GM19193 (cell line): ENCODE data around the gene HNRNPC.

Source experiments
- POLR2A ChIP-seq: IDR thresholded peaks from 4 replicates; pipeline ENCODE4 v1.6.1; 2011; ENCODE audit not compliant: insufficient read depth, insufficient read length; ENCODE audit errors: extremely low read depth

HNRNPC gene

DNA sequence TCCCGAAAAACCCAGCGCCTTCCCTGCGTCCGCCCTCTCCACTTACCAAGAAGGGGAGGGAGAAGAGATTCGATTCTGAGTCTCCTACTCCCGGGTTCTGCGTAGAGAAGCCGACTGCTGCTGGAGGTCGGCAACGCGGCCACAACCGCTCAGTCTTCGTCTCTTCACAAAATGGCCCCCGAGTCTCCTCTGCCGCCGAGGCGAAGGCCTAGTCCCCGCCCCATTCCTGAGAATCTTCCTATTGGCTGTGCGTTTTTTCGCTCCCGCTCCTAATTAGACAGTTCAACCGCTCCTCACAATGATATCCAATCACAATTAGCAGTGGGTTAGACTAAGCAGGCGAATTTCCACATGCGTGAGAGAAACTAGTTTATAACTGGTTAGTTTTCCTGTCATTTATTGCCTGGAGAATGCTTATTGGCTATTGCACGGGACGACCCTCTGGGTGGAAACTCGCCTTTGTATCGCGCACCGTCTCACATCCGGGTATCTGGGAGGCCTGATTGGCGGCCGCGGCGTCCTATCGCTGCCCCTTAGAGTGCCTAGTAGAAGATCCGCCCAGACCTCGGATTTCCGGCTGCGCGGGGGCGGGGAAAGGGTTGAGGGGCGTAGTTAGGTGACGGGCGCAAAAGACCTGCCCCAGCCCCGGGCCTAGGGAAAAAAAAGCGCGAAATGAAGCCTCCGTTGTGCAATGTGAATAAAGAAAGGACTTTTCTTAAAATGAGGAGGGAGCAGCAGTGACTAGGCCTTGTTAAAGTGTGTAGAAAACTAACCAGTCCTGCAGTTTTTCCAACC is at the start of gene HNRNPC:
TSS of gene HNRNPC (minus strand) at position 191 of the 795 bp plus-strand sequence. CDS start 35,249 bp downstream, outside the sequence.
- peak; percentile 98 for TF ChIP-seq POLR2A

DNA sequence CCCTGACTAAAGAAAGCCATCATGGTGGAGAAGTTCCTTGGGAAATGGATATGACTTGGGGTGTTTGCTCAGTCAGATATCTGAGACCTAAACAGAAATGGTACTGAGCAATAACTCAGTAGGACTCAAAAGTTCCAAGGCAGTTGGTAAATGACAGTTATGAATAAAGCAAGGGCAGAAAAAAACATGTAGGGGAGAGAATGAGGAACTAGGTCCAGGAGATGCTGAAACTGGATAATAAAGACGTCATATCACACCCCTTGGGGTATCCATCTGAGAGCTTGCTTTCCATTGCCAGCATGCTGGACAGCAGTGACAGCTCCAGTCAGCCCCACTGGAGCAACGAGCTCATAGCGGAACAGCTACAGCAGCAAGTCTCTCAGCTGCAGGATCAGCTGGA is 48.2 kb upstream of the HNRNPC start:
- TF ChIP-seq POLR2A: no peak

DNA sequence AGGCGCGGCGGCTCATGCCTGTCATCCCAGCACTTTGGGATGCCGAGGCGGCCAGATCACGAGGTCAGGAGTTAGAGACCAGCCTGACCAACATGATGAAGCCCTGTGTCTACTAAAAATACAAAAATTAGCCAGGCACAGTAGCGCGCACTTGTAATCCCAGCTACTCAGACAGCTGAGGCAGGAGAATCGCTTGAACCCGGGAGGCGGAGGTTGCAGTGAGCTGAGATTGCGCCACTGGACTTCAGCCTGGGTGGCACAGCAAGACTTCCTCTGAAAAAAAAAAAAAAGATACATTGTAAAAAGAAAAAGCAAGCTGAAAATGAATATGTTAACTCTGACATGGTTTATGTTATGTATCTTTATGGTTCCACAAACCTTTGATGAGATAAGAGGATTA is 44.3 kb upstream of the HNRNPC start:
- no peak for TF ChIP-seq POLR2A

DNA sequence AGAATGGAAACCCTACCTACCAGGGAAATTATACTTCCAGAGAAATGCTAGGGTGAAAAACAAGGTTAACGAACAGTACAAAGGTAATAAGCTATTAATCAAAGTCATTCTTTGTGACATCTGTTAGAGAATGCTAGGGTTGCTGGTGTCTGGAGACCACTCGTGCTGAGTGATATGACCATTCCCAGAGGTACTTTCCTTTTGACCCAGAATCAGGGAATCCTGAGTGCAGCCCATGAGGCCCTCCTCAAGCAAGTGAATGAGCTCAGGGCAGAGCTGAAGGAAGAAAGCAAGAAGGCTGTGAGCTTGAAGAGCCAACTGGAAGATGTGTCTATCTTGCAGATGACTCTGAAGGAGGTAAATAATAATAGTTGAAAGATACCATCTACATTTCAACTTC is 42.4 kb upstream of the HNRNPC start:
- TF ChIP-seq POLR2A: no peak

DNA sequence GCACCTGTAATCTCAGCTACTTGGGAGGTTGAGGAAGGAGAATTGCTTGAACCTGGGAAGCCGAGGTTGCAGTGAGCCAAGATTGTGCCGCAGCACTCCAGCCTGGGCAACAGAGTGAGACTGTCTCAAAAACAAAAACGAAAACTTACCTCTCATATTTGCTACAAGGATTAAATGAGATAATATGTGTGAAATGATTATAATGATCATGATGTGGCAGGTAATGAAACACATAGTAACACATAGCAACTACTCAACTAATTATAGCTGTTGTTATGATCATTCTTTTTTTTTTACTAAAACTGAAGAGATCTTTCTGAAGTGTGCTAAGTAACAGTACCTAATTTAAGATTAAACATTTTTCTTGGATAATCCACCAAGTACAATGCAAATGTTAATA is 40.7 kb upstream of the HNRNPC start:
- TF ChIP-seq POLR2A: no peak

DNA sequence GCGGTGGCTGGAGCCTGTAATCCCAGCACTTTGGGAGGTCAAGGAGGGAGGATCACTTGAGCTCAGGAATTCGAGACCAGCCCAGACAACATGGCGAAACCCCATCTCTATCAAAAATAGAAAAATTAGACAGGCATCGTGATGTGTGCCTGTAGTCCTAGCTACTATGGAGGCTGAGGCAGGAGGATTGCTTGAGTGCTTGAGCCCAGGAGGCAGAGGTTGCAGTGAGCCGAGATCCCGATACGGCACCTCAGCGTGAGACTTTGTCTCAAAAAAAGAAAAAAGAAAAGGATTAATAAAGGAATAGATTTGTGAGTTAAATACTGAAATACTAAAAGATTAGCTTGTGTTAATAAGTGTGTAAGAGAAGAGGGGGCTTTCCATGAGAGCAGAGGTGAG is 40.0 kb upstream of the HNRNPC start:
- TF ChIP-seq POLR2A: no peak

DNA sequence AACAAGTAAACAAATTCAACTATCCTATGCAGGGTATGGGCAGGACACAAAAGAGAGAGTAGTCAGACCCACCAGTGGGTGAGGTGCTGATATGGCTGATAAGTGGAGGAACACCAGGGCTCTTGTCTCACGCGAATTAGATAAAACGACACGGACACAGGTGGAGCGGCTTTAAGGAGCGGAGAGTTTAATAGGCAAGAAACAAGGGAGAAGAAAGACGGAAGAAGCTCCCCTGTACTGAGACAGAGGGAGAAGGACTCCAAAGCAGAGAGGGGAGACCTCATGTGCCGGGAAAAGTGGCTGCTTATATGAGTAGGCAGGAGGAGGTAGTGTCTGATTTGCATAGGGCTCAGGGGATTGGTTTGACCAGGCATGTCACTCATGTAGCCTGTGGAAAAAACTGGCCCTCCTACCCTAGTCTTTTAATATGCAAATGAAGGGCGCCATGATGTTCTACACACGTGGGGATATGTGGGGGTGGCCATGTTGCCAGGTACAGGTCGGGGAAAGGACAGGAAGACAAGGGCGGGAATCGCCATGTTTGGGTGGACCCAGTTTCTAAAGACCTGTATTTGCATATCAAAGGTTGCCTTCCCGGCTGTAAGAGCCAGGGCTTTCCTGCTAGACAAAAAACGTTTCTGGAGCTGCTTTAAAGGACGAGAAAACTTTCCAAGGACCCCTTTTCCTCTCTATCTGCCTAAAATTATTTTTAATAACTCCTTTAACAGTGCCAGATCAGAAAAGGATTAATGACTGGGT is 39.4 kb upstream of the HNRNPC start:
- TF ChIP-seq POLR2A: peak; percentile 64

DNA sequence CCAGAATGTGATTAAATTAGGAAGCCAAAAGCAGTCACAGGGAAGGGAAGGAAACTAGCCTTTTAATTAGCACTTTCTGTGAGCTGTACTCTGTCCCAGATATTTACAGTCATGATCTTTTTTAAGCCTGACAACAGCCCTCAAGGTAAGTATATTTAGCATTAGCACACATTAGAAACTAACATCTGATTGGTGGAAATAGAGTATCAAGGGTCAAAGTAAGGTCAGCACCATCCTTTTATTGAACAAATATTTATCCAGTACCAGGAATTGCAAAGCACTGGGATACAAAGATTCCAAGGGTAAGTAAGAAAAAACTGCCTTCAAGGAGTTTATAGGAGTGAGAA is 38.9 kb upstream of the HNRNPC start:
- TF ChIP-seq POLR2A: no peak

DNA sequence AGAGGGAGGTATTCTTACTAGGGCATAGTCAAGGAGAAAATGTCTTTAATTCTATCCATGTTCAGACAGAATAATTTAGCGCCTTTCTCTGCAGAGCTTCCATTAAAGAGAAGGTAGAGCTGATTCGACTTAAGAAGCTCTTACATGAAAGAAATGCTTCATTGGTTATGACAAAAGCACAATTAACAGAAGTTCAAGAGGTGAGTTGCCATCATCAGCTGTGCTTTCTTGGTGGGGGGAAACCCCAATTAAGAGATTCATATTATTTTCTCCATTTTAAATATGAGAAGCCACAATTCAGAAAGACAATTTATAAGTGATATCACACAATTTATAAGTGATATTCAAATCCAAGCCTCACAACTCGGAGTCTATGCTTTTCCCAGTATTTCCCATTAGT is 38.4 kb upstream of the HNRNPC start:
- no peak for TF ChIP-seq POLR2A

DNA sequence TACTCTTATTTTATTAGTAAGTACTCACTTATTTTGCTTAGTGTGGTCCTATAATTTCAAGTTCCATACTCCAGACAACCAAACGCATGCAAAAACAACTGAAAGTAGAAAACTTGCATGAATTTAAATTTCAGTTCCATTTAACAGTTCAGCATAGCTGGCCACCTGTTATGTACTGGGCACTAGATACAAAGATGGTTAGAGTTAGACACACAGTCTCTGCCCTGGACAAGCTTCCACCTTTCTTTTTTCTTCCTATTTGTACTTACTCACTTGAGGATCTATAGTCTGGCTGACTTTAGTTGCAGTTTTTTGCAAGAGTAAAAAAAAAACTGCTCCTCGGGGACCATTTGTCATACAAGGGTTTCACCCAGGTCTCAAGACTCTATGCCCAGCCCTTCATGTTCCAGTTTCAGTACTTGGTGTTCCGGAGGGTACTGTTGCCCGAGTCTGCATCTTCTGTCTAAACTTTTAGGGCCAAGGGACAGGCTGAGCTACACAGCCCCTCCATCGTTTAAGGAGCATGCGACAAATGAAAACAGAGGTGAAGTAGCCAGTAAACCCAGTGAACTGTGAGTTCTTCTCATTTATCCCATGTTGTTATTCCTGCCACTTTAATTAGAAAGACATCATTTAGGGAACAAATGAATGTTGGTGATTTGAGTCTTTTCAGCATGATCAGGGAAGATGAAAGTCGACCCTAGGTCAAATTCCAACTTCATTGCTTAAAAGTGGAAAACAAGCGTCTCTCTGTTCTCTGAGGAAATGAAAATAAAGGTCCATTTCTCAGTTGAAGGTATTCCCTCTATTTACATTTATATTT is 33.0 kb upstream of the HNRNPC start:
- TF ChIP-seq POLR2A: no peak

DNA sequence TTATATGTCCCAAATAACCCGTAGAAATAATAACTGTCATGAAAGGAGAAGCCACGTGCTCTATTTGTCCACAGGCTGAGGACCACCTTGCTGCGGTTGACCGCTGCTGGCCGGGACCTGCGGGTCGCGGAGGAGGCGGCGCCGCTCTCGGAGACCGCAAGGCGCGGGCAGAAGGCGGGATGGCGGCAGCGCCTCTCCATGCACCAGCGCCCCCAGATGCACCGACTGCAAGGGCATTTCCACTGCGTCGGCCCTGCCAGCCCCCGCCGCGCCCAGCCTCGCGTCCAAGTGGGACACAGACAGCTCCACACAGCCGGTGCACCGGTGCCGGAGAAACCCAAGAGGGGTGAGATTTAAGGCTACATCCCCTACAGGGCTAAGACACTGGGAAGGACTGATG is 31.6 kb upstream of the HNRNPC start:
- TF ChIP-seq POLR2A: no peak

DNA sequence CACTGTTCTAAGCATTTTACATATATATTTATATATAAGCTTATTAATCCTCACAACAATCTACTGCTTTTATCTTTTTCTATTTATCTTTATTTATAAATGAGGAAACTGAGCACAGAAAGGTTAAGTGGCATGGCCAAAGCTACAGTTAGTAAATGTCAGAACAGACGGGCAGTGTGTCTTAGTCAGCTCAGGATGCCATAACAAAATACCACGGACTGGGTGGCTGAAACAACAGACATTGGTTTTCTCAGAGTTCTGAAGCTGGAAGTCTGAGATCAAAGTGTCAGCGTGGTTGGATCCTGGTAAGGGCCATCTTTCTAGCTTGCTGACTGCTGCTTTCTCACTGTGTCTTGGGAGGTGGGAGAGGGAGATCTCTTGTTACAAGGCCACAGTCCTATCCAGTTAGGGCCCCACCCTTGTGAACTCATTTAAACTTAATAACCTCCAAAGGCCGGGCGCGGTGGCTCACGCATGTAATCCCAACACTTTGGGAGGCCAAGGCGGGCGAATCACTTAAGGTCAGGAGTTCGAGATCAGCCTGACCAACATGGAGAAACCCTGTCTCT is 30.4 kb upstream of the HNRNPC start:
- TF ChIP-seq POLR2A: no peak

DNA sequence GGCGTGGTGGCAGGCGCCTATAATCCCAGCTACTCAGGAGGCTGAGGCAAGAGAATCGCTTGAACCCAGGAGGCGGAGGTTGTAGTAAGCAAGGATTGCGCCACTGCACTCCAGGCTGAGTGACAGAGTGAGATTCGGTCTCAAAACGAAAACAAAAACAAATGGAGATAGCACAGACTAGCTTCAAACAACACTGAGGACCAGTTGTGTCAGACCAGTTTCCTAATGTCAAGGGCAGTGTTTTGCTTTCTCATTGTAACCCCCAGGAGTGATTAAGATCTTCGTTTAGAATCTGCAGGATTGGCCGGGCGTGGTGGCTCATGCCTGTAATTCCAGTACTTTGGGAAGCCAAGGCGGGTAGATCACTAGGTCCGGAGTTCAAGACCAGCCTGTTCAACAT is 29.1 kb upstream of the HNRNPC start:
- no peak for TF ChIP-seq POLR2A

DNA sequence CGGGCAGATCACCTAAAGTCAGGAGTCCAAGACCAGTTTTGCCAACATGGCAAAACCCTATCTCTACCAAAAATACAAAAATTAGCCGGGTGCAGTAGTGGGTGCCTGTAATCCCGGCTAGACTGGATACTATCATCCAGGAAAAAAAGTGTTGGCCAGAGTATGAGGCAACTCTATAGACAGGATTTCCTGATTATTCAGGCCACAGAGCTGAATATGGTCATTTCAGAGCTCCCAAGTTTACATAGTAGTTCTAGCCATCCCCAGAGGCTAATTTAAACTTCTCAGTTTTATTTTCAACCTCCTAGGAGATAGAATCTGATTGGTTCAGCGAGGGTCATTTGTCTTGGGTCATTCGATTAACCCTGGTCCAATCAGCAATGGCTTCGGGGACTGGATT is 17.9 kb upstream of the HNRNPC start:
- TF ChIP-seq POLR2A: no peak

DNA sequence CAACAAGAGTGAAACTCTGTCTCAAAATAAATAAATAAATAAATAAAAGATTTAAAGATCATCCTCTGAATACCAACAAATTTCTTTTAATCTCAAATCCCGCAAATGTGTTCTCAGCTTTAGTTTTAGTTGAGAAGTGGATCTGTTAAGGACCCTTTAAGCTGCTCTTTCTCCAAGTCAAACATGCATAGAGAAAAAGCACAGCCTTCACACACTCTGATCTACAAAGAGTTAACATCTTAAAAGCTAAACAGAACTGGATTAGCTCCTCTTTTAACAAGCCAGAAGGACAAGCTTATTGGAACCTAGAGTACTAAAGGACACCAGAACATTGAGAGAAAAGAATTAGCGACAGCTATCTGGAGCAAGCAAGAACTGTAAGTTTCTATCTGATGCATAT is 10.5 kb upstream of the HNRNPC start, which contains the start of gene RPGRIP1:
TSS of gene RPGRIP1 (plus strand) at position 301 of the 400 bp plus-strand sequence. CDS start 7,894 bp downstream, outside the sequence.
- no peak for TF ChIP-seq POLR2A
